NCI-H1417 treated with DMSO at 0.1 percent for 48 hours (cell line): ENCODE measurements around the gene HTR4.

Experiments used
- DNase-seq: peaks from one replicate; lab custom pipeline; 2025; lab: John Stamatoyannopoulos, UW

Gene HTR4

DNA sequence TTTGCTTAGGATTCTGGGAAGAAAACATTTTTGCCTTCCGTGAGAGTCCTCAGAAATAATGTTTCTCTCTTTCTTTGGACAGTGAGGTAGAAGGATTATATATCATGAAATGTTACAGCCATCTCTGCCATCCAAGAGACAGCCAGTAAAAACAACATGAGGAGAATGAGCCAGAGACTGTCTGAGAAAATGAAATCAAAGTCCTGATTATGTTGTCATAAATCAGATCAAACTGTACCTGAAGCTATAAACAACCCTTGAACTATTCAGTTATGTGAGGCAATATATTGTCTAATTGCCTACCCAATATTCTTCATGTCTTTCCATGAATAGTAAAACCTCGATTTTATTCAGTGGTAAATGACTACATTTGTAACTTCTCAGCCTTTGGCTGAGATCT is 9.2 kb upstream of the HTR4 start:
- DNase-seq, result no peak

DNA sequence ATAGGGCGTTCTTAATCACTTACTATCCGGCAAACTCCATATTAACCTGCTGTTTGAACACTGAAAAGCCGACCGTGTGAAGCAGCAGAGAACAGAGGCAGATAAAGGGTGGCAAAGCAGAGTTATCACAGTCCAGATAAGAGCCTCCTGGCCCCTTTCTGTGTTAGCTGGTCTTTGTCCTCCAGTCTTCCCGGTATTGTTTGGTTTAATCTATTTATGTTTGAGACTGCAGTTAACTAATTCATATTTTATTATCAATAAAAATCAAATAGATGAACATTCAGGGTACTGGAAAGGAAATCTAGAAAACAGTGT is 6.0 kb upstream of the HTR4 start:
- no peak for DNase-seq

DNA sequence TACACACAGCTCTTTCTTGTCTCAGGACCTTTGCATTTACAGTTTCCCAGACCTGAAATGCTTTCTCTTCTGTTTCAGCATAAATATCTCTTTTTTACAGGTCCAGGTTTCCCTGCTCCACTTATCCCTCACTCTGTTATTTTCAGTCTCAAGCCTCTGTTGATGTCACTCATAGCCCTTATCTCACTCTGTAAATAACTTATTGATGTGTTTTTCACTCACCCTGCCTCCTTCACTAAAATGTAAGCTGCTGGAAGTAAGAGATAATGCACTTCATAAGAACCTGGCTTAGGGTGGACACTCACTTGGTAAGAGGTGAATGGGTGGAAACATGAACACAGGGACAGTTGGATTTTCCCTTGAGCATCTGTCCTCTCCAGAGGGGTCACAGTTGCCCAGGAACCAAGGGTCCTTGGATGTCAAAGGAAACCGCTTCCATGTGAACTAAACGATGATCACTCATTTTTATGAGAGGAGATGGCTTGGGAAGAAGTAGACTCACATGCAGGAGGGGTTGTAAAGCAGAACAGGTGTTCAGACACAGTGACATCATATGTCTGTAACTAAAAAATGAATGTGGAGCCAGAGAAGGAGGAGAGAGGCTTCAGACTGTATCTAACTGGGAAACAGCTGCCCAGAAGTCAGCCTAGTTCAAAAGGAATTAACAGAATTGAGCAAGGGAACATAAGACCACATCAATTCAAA is 5.5 kb upstream of the HTR4 start:
- no peak for DNase-seq

DNA sequence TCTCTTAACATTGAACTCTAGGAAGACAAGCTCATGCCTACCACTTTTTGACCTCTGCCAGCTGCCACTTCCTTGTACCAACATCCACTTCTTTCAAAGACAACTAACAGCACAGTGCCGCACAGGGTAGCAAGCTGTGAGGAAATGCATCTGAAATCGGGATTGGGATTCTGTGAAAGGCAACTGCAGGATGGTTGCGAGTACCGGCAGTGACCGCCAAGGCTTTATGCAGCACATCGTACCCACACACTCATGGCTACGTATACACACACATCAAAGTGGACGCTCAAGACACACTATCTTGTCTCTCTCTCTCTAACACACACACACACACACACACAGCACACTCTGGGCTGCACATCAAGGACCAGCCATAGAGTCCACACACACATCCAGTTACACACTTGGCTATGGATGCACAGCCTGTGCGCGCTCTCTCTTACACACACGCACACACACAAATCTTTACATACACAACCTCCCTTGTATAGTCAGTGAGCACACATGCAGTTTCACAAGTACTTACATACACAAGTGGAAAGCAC is 964 bp downstream of the HTR4 start:
- DNase-seq, result no peak

DNA sequence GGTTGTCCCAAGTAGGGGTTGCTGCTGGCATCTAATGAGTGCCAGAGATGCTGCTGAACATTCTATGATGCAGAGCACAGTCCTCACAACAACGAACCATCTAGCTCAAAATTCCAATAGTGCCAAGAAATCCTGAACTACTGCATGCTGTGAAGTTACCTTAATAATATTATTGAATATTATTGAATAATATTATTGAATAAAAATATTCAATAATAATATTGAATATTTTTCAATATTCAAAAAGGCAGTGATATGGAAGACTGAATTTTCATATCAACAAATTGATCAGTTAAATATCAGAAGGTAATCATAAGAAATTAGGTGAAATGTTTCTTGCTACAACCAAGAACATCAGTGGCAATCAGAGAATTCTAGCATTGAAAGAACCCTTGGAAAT is 2.8 kb downstream of the HTR4 start:
- no peak for DNase-seq

DNA sequence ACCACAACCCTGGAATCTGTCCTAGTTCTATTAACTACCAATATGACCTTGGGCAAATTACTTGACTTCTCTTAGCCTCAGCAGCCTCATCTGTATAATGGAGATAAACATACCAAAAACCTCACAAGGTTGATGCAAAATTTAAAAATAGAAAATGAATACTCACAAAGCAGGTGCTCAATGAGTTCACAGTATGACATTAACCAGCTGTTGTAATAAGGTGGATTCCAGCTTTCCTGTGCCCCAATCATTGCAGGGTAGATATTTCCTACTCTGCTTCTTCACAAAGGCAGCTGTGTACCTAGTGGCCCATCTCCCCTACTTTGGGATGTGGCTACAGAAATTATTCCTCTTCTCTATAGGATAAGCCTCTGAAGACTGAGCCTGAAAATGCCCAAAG is 8.8 kb downstream of the HTR4 start:
- DNase-seq, result no peak

DNA sequence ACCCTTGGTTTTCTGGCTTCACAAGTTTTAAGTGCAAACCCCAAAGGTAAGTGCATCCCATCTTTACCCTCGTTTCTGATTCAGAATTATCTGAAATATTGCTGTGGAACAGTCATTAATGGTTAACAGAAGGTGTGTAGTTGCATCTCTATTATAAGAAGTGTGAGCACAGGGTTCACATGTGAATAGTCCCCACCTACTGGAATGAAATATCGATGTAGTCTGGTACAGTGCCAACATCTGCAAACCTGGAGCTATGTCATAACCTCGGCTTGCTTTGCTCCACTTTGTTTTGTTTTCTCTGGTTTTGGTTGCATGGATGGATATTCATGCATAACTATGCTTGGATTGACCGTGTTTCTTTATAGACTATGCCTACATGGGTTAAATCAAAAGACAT is 12.6 kb downstream of the HTR4 start:
- no peak for DNase-seq

DNA sequence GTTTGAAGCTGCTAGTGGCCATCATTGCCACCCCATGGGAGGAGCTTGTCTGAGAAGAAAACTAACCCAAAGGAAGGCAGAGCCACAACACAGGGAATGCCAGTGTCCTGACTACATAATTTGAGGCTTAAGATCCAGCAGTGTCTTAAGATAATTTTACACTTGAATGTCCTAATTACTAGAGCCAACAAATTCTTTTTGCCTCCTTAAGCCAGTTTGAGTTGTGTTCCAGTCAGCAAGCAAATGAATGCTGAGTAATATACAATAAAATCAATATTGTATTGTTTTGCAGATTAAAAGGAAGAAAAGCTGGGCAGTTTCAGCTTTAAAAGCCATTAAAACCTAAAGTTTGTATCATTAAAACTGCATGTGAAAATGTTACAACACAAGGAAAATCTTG is 13.9 kb downstream of the HTR4 start:
- no peak for DNase-seq

DNA sequence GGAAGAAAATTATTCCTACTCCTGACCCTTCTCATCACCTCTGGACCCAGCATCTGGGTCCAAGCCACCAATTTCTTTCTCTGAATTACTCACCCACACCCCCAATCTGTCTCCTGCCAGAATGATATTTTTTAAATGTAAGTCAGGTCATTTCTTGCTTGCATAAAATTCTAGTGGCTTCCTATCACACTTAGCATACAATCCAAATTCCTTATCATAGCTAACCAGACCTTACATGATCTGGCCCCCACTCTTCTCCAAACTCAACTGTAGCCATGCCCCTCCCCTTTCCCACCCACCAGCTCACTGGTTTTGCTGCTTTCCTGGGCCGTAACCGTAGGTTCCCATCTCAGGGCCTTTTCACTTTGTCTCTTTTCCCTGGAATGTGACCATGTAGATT is 15.2 kb downstream of the HTR4 start:
- no peak for DNase-seq

DNA sequence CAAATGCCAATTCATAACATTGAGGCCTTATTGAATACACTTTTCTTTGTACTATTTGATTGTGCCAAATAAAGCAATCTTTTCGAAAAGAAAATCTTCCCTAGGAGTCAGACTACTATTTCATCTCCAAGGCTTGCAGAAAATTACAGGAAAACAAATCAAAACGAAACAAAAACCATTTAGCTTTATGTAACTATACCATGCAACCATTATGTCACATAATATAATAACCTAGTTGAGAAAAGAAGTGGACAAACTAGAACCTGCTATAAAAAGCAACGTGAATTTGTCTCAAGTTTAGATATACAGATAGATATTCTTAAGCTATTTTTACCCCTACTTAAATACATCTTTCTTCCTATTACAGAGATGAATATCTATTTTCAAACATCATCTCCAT is 18.0 kb downstream of the HTR4 start:
- no peak for DNase-seq

DNA sequence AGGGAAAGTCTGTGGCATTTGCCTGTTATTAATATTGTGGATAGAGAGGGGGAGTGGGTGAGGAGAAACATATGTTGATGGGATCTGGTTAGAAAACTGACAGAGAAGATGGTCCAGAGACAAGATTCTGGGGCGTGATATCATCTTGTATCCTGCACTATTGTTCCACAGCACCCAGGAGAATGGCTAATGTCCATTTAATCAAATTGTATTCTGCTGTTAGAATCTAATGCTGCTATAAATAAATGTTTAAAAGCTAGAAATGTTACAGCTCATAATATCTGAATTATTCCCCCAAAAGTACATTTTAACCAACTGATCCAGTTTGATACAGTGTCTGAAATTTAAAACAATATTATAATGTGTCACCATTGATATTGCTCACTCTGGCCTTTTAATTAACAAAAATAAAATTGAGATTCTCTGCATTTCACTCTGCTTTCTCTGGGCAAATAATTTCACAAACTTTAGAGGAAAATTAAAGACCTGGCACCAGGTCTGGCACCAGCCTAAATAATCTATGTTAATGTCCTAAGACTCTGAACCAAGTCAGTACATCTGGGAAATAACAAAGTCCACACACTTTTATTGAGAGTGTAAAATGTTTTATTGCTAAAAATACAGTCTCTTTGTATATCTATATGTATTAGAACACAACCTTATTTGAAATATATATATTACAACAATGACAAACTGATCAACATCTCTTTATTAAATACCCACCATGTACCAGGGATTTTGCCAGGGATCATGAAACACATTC is 18.8 kb downstream of the HTR4 start:
- DNase-seq, result no peak

DNA sequence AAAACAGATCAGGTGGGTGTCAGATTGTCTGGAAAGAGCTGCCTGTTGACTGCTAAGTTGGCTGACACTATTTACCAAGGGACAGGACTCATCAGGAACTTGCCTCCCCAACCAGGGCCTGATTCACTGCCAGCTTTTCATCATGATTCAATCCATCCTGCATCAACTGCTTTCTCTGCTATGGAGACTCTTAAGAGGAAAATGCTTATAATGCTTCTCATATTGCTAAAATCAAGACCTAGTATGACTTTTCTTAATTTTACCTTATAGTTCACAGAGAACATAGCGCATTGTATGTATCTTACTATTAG is 21.3 kb downstream of the HTR4 start:
- no peak for DNase-seq

DNA sequence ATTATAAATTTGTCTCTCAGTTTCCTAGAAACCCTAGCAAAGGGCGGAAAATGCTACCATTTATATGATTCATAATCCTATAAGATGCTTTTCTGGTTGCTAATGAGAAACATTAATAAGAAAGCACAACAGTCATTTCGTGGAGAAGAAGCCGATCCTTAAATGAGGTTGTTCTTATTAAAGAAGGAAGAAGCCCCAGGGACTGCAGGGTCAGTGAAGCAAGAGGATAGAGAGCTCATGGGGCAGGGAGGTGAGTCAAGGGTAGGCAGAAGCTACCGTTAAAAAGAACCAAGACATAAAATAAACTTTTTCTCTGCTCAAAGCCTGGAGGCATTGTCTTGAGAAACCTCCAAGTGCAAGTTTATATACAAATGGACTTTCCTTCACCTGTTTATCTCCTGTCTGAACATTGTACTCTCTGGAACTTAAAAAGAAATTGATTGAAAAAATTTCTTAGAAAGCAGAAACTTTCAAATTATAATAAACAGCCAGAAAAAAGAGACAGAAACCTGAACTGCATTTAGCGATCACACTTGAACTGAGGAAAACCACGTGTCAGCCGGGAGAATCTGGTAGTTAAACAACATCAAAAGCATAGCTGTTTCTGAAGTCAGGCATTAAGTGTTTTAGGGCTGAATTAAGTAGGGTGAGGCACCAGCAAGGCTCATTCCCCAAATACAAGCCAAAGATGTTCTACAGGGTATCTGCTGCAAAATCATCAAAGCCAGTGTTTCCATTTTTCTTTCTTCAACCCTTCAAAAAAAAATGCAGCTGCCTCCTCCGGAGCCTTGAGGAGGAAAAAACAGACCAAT is 21.9 kb downstream of the HTR4 start:
- DNase-seq, result no peak

DNA sequence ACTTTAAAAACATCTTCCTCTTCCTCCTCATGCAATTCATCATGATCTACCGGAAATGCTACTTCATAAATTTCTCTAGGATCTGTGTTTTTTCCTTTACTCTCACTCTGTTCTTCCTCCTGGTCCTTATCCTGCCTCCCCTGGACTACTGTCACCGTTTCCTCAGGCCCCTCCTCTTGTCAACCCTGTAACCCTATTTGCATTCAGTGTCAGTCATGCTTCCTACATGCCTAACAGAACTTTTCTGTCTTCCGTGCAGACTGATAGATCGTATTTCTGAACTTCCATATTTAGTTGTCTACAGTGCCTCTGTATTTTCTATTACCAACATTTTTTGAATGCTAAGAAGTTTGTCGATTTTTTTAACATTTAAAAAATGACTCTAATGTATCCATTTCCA is 27.3 kb downstream of the HTR4 start:
- no peak for DNase-seq

DNA sequence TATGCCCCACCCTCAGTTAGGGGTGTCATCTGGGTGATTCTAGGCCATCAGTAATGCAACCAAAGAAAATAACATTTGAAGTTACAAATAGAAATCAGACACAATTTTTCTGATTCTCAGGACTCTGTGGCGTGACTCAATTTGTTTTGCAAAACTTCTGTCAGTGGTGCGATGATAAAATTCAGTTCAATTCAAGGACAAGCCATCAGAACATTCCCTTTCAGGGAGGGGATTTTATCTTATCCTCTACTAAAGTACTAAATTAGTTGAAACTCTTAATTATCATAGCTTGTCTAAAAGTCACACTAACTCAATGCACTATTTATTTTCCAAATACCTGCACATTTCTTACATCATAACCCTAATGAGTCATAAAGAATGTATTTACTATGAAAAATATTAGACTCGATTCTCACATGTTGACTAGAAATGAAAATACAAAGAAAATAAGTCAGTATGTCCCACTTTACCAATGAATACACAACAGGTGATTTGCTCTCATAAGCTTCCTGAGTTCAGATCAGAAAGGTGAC is 28.2 kb downstream of the HTR4 start:
- no peak for DNase-seq

DNA sequence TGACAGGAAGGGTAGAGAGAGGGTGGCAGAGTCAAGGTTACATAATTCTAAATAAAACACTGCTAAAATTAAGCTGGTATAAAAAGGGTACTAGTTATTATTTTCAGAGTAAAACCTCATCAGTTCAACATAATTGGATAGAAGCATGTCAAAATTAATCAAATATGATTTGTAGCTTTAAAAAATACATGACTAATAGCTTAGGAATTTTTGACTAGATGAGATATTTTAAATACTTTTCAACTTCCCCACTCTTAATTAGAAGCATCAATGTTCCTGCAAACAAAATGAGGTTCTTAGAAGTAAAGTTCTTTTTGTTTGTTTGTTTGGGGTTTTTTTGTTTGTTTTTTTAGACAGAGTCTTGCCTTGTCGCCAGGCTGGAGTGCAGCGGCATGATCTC is 29.1 kb downstream of the HTR4 start:
- no peak for DNase-seq

DNA sequence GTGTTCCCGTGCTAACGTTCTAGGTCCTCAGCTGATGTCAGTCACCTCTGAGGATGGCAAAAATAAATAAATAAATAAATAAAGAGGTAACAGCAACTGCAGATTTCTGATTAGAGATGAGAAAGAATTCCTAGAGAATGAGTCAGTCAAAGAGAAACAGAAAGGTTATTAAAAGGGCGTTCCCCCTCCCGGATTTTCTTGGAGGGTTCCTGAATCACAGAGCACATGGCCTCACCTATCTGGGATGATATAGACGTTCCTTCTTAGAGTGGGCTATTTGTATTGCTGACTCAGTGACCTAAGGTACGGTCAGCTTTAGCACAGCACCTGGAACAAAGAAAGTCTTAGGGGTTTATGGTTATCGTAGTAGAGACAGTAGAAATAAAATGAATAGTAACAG is 30.6 kb downstream of the HTR4 start:
- DNase-seq, result no peak

DNA sequence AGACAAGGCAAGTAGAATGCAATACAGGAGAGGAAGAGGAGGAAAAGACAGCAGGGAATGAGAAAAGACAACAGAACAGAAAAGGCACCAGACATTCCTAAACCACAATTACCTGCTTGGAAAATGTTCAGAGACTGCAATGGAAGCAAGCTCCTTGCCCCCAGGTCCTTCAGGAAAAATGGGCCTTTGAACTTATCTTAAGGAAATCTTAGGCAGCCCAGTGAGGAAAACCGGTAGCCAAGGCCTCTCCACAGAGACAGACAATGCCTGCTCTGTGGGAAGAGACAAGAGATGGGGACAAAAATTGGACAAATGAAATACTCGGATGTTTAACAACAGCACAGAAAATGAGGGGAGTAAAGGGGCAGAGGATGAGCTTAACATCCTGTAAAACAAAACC is 31.2 kb downstream of the HTR4 start:
- DNase-seq, result no peak

DNA sequence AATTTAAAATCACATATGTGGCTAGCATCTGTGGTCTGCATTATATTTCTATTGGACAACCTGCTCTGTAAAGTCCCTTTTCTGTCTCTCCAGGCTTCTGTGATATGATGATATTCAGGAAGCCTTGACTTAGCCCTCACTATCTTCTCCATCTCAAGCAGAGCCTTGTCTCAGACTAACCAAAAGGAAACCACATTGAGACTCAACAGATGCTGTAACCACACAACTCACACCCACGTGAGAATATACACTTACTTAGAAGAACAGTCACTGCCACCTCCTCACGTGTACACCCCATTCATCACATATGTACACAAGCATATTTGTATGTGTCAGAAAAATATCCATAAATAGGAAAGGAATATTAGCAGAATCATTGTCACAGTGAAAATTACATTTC is 33.6 kb downstream of the HTR4 start:
- DNase-seq, result no peak

DNA sequence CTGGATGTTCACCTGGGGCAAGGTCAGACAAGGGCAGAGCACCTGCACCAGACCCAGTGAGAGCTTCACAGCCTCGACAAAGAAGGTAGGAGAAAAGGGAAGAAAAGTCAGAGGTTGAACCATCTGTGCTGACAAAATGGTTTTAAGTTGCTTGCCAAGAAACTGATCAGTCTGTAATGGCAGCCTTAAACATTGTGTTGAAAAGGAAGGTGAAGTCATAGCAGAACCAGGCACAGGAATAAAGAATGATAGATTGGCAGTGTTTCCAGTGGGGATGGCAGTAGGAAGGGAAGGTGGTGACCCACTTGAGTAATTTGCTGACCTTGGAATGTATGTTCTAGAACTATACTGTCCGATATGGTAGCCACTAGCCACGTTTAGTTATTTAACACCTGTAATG is 34.2 kb downstream of the HTR4 start:
- no peak for DNase-seq

DNA sequence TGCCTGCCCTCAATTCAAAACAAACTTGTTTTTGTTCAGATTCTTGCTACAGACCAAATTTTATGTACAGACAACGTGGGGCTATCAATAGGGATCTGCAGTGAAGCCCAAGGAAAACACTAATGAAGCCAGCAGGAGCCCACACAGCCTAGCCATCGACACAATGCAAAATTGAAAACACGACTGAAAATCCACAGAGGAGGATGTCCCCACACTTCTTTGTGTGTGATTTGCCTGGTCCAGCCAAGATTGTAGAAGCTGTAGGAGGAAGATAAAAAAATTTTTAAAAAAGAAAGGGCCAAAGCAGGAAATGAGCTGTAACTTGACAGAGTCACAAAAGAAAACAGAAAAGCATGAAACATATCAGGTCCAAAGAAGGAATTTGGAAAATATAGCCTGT is 34.8 kb downstream of the HTR4 start:
- no peak for DNase-seq

DNA sequence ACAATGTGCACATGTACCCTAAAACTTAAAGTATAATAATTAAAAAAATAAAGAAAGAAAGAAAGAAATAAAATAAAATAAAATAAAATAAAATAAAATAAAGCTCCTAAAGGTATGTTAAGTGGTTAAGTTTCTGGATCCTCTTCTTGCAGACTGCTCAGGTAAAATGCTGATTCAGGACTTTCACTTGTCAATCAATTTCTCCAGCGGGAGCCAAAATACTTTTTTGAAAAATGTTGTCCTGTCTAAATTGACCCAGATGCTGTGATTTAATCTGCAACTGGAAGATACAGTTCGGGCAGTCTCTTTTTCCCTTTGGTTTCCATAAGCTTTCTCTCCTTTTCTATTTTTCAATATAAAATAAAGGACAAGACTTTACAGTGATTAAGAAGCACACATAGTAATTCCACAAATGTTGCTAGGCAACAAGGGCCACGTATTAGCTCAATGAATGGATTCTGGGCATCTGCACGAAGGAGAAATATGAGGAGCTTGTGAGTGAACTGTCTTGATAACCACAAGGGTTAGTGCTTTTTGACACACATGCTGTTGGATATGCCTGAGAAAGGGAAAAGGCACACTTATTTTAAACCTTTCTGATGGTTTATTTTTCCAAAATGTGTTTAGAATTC is 38.6 kb downstream of the HTR4 start:
- no peak for DNase-seq
